Mammary epithelial cell (primary cell): ENCODE measurements around the gene BICRAL.

Experiments used
- EZH2 ChIP-seq: IDR thresholded peaks from 2 replicates; pipeline ENCODE4 v1.6.1; 2012; ENCODE audit warnings: low read length, inconsistent platforms, borderline replicate concordance
- TF ChIP-seq, protein P1 (sequence below), 2 donors: IDR thresholded peaks in 1 of 2; conservative IDR thresholded peaks in 1 of 2; 2 replicates each; pipeline ENCODE4 v1.5.1; 2011 to 2012; ENCODE audit warnings: inconsistent platforms in 2 of 2, low read length in 2 of 2, mild to moderate bottlenecking in 2 of 2, control low read depth in 1 of 2, low read depth in 1 of 2; ENCODE audit not compliant: insufficient read depth in 1 of 2; ENCODE audit errors: extremely low read depth in 1 of 2

- TF ChIP-seq, protein P1, sequence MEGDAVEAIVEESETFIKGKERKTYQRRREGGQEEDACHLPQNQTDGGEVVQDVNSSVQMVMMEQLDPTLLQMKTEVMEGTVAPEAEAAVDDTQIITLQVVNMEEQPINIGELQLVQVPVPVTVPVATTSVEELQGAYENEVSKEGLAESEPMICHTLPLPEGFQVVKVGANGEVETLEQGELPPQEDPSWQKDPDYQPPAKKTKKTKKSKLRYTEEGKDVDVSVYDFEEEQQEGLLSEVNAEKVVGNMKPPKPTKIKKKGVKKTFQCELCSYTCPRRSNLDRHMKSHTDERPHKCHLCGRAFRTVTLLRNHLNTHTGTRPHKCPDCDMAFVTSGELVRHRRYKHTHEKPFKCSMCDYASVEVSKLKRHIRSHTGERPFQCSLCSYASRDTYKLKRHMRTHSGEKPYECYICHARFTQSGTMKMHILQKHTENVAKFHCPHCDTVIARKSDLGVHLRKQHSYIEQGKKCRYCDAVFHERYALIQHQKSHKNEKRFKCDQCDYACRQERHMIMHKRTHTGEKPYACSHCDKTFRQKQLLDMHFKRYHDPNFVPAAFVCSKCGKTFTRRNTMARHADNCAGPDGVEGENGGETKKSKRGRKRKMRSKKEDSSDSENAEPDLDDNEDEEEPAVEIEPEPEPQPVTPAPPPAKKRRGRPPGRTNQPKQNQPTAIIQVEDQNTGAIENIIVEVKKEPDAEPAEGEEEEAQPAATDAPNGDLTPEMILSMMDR (conservative IDR thresholded peaks at IDR 0.05 in 1 of 2, IDR thresholded peaks at IDR 0.05 in 1 of 2; ENCODE audit: extremely low read depth in 1 of 2, insufficient read depth in 1 of 2, low read depth in 1 of 2, low read length in 2 of 2) = no peak
- TF ChIP-seq EZH2 = no peak
Observed at GRCh38 chr6:42783177-42783875, 1.5 kb downstream of the BICRAL start.
